Measurements from ENCODE around the gene PRR23E.

GRCh38 chr3:127212711-127213110, 19.8 kb downstream of the PRR23E start:
- TF ChIP-seq ZBTB7A (IDR thresholded peaks at IDR 0.05; ENCODE audit: low read depth) (no peak), REST (IDR thresholded peaks at IDR 0.05; ENCODE audit: low read depth) (no peak), TCF12 (IDR thresholded peaks at IDR 0.05; ENCODE audit: low read depth) (no peak)
